CD4-positive, alpha-beta T cell treated with Interleukin-4 for 1 hour (primary cell): ENCODE results near the gene HELZ2.
A peak's percentile ranks its signal among the peaks of the same experiment; 100 is the strongest.

Source experiments
- DNase-seq, 2 donors: peaks; one replicate each; pipeline ENCODE4 v3.0.0-alpha.2; 2020 to 2022

Gene HELZ2

GRCh38 chr20:63563225-63563935, 10.7 kb downstream of the HELZ2 start:
- DNase-seq = no peak

DNA sequence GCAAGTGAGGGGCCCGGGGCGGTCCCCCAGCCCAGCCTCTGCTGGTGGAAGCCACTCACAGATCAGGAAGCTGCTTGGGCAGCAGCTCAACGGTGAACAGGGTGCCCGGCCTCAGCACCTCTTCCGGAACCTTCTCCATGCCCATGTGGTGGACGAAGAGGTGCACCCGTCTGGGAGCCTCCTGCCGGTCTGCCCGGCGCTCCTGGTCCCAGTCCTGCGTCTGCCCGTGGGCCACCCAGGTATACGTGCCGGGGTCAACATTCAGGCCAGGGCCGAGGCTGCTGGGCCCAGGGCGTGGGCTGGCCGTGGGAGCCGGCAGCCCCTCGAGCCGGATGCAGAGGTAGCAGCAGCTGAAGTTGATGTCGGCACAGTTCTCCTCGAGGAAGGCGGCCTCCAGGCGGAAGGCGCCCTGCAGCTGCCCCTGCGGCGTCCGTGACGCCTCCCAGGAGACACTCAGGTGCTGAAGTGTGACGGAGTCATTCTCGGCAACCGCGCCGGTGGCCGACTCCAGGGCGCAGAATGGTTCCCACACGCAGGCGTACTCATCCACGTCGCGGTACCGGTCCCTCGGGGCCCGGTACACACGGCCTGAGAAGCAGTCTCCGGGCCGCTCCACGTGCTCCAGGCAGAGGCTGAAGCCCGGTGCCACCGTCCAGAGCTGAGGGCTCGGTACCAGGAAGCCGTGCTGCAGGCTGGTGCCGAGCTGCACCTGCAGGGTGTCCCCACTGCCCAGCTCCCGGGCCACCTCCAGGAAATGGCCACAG, 11.4 kb downstream of the HELZ2 start:
- no peak for DNase-seq

DNA sequence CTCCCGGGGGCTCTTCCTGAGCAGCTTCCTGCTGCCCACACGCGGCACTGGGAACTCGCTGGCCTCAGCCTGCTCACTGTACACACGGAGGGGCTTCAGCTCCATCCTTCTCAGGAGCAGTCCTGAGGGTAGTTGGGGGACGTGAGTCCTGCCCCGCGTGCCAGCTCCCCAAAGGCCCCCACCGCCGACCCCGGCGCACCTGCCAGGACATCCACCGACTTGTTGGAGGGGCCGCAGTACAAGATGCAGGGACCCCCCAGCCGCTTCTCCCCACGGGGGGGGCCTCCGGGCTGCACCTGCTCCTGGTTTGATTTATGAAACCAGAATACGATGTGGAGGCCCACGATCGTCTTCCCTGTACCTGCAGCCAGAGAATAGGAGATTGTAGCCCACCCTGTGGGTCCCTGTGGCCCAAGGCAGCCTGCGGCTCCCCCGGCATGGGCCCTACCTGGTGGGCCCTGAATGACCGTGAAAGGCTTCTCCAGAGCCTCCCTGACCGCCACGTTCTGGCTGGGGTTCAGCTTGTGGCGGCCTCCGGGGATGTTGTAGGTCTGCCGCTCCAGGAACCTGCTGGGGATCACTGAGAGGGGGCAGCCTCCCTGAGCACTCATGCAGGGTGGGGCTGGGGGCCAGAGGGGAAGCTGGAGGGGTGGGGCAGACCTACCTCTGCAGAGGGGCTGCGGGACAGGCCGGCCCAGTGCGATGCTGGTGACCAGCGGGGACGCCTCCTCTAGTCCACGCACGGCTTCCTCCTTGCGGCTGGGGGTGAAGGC, 12.2 kb downstream of the HELZ2 start:
- no peak for DNase-seq

- DNase-seq = no peak
Measured at GRCh38 chr20:63560856-63561609, 13.0 kb downstream of the HELZ2 start.

GRCh38 chr20:63560333-63560805, 13.7 kb downstream of the HELZ2 start:
- DNase-seq = no peak

DNA sequence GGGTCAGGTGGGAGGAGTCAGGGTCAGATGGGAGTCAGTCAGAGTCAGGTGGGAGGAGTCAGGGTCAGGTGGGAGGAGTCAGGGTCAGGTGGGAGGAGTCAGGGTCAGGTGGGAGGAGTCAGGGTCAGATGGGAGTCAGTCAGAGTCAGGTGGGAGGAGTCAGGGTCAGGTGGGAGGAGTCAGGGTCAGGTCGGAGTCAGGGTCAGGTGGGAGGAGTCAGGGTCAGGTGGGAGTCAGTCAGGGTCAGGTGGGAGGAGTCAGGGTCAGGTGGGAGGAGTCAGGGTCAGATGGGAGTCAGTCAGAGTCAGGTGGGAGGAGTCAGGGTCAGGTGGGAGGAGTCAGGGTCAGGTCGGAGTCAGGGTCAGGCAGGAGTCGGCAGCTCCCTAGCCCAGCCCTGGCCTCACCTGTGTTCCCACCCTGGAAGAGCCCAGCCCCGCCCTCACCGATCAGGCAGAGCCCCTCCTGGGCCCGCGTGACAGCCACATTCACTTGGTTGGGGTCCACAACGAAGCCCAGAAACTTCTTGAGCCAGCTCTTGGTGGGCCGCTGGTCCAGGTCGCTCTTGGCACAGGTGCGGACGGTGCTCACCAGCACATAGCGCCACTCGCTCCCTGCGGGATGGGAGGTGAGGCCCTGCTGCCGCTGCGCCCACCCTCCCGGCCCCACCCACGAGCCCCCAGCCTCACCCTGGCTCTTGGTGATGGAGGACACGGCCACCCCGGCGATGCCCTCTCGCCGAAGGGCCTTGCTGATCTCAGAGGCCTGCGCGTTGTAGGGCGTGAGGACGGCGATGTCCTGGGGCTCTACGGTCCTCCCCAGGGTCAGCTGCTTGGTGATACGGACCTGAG, 14.3 kb downstream of the HELZ2 start:
- peak; percentile 76 for DNase-seq

DNA sequence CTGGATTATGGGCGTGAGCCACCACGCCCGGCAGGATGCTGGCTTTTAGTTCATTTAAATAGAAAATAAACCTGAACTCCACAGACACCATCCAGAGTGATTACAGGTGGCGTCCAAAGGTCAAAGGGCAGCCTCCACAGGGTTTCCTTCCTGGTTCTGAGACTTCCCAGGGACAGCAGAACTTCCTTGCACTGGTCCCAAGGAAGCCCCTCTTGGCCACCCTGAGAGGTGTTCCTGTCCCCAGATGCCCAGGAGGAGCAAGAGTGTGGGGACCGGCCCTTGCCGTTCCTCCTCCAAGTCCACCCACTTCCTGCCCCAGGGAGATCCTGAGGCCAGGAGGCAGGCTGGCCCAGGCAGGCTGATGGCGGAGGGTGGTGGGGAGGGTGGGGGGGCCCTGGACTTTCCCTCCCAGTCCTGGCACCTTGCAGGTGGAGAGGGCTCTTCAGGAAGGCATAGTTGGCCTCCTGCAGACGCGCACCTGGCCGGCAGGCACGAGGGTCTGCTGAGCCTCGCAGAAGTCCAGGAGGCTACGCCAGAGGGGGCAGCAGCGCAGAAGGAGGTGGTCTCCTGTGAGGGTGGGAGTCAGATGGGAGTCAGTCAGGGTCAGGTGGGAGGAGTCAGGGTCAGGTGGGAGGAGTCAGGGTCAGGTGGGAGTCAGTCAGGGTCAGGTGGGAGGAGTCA, 15.1 kb downstream of the HELZ2 start:
- DNase-seq = no peak

DNA sequence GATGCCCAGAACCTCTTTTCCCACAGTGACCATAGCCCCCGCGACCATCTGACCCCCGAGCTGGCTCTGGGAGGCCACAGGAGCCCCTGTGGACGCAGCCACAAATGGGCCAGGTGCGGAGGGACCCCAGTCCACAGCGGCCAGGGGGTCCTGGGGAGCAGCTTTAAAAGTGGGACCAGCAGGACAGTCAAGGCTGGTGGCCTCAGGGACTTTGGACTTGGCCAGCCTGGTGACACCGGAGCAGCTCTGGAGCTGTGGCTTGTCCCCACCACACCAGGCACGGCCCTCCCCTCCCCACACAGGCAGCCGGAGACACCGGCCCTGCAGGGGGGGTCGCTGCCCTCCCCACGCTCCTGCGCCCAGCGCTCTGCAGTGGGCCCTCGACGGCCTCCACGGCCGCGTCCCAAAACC, 16.6 kb downstream of the HELZ2 start:
- DNase-seq = no peak

DNA sequence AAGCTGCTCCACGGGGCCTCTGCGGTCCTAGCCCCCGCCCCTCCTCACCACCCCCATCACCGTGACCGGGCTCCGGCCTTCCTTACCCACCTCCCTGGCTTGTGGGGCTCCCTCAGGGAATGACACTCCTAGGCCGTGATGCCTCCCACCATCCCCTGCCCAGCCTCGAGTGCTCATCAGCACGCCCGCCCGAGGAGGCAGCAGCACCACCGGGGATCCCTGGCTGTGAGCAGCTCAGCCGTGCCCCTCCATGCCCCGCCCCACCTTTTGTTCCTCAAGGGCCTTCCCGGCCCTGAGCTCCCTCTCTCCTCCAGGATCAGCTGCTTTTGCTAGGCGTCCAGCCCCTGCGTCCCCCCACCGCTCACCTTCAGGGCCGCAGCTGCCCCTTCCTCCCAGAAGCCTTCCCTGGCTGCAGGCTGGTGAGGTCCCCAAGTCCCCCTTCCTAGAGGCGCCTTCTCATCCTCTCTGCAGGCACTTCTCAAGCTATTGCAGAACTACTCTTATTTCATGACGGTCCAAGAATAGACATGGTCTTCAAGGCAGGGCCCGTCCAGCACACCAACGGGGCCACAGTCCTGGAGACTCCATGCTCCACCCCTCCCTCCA, 17.1 kb downstream of the HELZ2 start:
- DNase-seq = no peak

- DNase-seq = no peak
Measured at GRCh38 chr20:63555661-63556381, 18.2 kb downstream of the HELZ2 start.

- peak in 1 of 2 donors; percentile 35 for DNase-seq
Measured at GRCh38 chr20:63554361-63555278, 19.4 kb downstream of the HELZ2 start.

GRCh38 chr20:63553933-63554290, 20.1 kb downstream of the HELZ2 start, which contains the start of gene FNDC11:
Gene FNDC11 (plus strand): TSS chr20:63554159. CDS start chr20:63555664, 1,505 bp downstream.
- peak; percentile 61 to 63 for DNase-seq

DNA sequence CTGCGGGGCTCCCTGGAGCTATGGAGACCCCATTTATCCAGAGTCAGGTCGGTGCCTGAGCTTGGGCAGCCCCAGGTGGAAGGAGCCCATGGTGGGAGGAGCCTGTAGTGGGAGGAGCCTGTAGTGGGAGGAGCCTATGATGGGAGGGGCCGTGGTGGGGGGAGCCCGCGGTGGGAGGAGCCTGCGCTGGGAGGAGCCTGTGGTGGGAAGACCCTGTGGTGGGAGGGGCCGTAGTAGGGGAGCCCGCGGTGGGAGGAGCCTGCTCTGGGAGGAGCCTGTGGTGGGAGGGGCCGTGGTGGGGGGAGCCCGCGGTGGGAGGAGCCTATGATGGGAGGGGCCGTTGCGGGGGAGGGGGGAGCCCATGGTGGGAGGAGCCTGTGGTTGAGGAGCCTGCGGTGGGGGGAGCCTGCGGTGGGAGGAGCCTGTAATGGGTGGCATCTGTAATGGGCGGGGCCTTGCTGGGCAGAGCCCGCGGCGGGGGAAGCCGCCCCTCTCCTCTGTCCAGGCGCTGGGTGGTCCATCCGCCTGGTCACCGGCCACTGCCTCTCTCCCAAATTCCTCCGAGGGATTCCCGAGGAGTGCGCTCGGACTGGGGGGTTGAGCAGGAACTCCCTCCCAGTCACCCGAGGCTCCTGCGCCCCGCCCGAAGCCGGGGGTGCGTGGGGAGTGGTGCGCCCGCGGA, 20.6 kb downstream of the HELZ2 start:
- DNase-seq = peak; percentile 91 to 92

- DNase-seq = peak; percentile 70 to 73
Measured at GRCh38 chr20:63552481-63553249, 21.4 kb downstream of the HELZ2 start.

GRCh38 chr20:63551068-63551467, 23.0 kb downstream of the HELZ2 start:
- DNase-seq = no peak

DNA sequence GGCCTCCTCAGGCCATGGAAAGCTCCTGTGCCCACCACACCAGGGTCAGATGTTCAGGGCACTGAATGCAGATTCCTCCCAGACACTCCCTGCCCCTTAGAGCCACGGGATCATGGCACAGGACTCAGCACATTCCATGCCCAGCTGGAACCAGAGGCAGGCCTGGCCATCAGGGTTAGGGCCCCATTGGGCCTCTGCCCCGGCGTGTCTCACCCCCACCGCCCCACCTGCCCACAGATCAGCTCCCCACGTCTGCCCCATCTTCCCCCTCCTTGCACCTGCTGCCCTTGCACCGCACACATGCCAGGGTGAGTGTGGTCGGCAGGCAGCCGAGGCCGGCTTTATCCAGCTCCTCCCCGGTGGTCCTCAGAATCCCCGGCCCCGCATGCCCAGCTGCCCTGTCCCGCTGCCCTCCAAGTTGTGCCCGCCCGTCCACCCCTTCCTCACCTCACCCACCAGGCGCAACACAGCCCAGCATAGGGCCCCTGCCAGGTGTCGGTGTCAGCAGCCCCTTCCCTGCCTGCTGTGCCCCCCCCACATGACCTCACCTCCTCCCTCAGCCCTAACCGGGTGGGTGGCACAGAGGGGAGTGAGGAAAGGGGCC, 24.3 kb downstream of the HELZ2 start:
- DNase-seq = no peak

GRCh38 chr20:63549019-63549418, 25.0 kb downstream of the HELZ2 start:
- DNase-seq = no peak
